BJ (cell line): ENCODE measurements around the gene SGCA. TPM values are rescaled to one million over a fixed set of nuclear protein-coding genes. Genes with fewer than 3 reads are reported as not detected.
A peak's percentile ranks its signal among the peaks of the same experiment; 100 is the strongest.

Source experiments
- CTCF ChIA-PET: fragments of 350-600 bp; formaldehyde crosslinking; extraction: SDS; loops from one replicate; lab custom pipeline; 2021; ENCODE audit warnings: antibody characterized with exemption, inconsistent platforms; lab: Yijun Ruan, JAX
- POLR2A ChIA-PET: fragments of 300-600 bp; sonication (Branson Sonifier 250); formaldehyde crosslinking; extraction: SDS; loops from one replicate; lab custom pipeline; 2021; ENCODE audit warnings: antibody characterized with exemption; lab: Charles Lee
- DNase-seq: peaks from one replicate; pipeline ENCODE4 v3.0.0-alpha.2; 2011; ENCODE audit warnings: low read depth
- H3K27me3 ChIP-seq: 2 replicates; pipeline ENCODE4 v1.6.0; 2011; ENCODE audit warnings: low read length; ENCODE audit not compliant: control insufficient read depth, insufficient read depth
- H3K36me3 ChIP-seq: 2 replicates; pipeline ENCODE4 v1.5.1; 2011; ENCODE audit warnings: low read length; ENCODE audit not compliant: control insufficient read depth, insufficient read depth
- H3K4me3 ChIP-seq: 2 replicates; pipeline ENCODE4 v1.5.1; 2011; ENCODE audit warnings: low read depth, mild to moderate bottlenecking, control low read depth, low read length
- CTCF ChIP-seq: IDR thresholded peaks from 2 replicates; pipeline ENCODE4 v1.5.1; 2011; ENCODE audit warnings: low read depth, mild to moderate bottlenecking, control low read depth, inconsistent platforms, low read length, moderate library complexity; ENCODE audit not compliant: insufficient read depth
- polyA plus RNA-seq: library from polyadenylated mRNA; depleted of rRNA; stranded (reverse); fragments of >200 nt; gene quantifications from 2 replicates; pipeline ENCODE4 v1.2.3, GENCODE V29; 2011

SGCA gene
- polyA plus RNA-seq, 1 experiment, result 0.40 TPM

DNA sequence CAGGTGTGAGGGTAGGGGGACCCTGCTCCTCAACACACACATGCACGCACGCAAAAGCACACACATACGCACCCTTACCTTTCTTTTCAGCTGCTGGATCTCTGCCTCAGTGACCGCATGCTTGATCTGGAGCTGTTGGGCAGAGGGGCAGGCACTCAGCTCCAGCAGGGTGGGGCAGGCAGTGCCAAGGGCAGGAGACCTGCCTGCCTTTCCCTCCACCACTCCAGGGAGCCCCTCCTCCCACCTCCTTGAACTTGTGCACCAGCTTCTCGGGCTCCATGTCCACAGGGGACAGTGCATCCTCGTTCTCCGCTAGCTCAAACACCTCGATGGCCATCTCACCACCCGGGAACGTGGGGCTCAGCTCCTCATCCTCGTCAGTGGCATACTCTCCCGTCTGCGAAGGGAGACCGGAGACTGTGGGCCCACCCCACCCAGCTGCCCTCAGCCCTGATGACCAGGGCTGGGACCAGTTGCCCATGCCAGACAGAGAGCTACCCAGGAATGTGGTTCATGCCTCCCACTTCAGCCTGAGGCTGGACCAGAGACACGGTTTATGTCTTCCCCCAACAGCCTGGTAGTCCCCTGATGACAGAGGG lies 26.5 kb upstream of the SGCA start:
- H3K27me3 ChIP-seq, result no peaks in the 10 kb centered on the region

GRCh38 chr17:50139950-50140885 lies 25.6 kb upstream of the SGCA start:
- peak; percentile 95 for TF ChIP-seq CTCF
- POLR2A ChIA-PET, result no interaction called here
- no peak for DNase-seq
- CTCF ChIA-PET, result interaction anchor here (0.8 to 3.9 kb wide), 24 partner anchors 8 to 224 kb away, joined by 3 to 30 read pairs (median 4); partner anchors contain the start of genes PPP1R9B and SGCA
- Histone ChIP-seq H3K27me3 (no peaks in the 10 kb centered on the region), H3K4me3 (no peak overlapping the region), H3K36me3 (peaks cover 76% of the 10 kb centered on the region)

More for the DNA sequence above, 26.5 kb upstream of the SGCA start:
- DNase-seq, result no peak
- Histone ChIP-seq H3K36me3 (peaks cover 78% of the 10 kb centered on the region), H3K4me3 (no peak overlapping the region)
- CTCF ChIA-PET, result interaction anchor here (0.8 to 3.9 kb wide), 25 partner anchors 9 to 173 kb away, joined by 3 to 30 read pairs (median 4); partner anchors contain the start of genes PPP1R9B, SAMD14 and SGCA
- no peak for TF ChIP-seq CTCF
- POLR2A ChIA-PET, result interaction anchor here (0.6 kb wide), 1 partner anchor 449 kb away, joined by 3 read pairs; no protein-coding TSS in a partner anchor

DNA sequence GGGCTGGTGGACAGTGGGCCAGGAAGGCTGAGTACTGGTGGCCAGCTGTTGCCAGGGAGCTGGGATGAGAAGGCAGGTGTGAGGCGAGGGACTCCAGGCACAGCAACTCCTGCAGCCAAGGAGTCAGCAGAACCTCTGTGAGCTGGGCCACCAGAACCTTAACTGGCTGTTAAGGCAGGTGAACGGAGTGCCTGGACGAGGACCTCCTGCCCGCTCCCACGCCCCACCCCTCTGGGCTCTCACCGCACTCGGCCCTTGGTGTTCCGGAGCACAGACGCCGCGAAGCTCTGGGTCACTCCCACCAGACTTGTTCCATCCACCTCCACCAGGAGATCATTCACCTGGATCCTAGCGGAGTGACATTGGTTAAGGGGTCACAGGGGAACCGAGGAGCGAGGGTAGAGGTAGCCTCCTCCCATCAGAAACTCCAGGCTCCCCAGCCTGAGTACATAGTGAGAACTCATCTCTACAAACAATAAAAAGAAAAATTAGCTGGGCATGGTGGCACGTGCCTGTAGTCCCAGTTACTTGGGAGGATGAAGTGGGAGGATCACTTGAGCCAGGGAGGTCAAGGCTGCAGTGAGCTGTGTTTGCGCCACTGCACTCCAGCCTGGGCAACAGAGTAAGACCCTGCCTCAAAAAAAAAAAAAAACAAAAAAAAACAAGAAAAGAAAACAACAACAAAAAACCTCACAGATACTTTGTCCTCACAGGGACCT lies 24.6 kb upstream of the SGCA start:
- H3K4me3 ChIP-seq, result no peak overlapping the region
- H3K27me3 ChIP-seq, result no peaks in the 10 kb centered on the region
- DNase-seq, result no peak
- POLR2A ChIA-PET, result interaction anchor here (0.6 kb wide), 1 partner anchor 11 kb away, joined by 14 read pairs; the partner anchor contains the start of gene SAMD14
- no peak for TF ChIP-seq CTCF
- CTCF ChIA-PET, result interaction anchor here (0.8 to 3.9 kb wide), 13 partner anchors 7 to 223 kb away, joined by 3 to 30 read pairs (median 5); partner anchors contain the start of genes PPP1R9B and SGCA
- peaks cover 69% of the 10 kb centered on the region for H3K36me3 ChIP-seq

DNA sequence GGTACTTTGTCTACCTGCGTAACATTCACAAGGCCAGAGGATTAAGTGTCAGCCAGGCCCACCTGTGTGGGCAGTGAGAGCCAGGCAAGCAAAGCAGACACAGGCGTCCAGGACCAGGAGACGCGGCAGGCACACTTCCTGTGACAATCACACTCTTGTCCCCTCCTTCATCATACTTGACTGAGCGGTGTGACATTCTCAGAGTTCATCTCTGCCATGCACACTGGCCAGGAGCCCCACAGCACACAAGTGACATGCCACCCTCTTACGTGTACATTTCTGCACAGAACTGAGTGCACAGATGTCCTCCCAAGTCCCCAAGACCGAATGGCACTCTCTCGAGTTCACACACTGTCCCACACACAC lies 24.1 kb upstream of the SGCA start:
- TF ChIP-seq CTCF, result no peak
- Histone ChIP-seq H3K4me3 (no peak overlapping the region), H3K27me3 (no peaks in the 10 kb centered on the region), H3K36me3 (peaks cover 64% of the 10 kb centered on the region)
- DNase-seq, result no peak
- ChIA-PET POLR2A (interaction anchor here (0.6 kb wide), 1 partner anchor 12 kb away, joined by 14 read pairs; the partner anchor contains the start of gene SAMD14), CTCF (interaction anchor here (1.2 to 3.9 kb wide), 4 partner anchors 9 to 223 kb away, joined by 3 to 30 read pairs (median 6); partner anchors contain the start of gene PPP1R9B)
